Hematopoietic multipotent progenitor cell treated with erythropoietin and hydrocortisone succinate and interleukin-3 and kit ligand, for 15 days (in vitro differentiated cells): ENCODE results near the gene TMC5.
"Not testable (repeated sequence)": the region's sequence is repeated elsewhere in the genome, so short reads cannot be mapped to it uniquely, and the experiment has no call there.

ENCODE experiments used
- DNase-seq: peaks from one replicate; pipeline ENCODE4 v3.0.0-alpha.2; 2015; ENCODE audit warnings: low spot score

TMC5 gene

GRCh38 chr16:19417640-19418039, at the start of gene TMC5:
TMC5 (plus strand) TSS chr16:19417883; CDS start chr16:19440039, 22,156 bp downstream.
- peak; percentile 25 for DNase-seq

- DNase-seq = not testable (repeated sequence)
These were observed 45.1 kb upstream of the TMC5 start for GRCh38 chr16:19372541-19372940.

- DNase-seq = no peak
These were observed 43.3 kb upstream of the TMC5 start for GRCh38 chr16:19374402-19374801.

- DNase-seq = peak; percentile 28
These were observed 42.0 kb upstream of the TMC5 start for GRCh38 chr16:19375561-19376158.

GRCh38 chr16:19377864-19378263, 39.8 kb upstream of the TMC5 start:
- no peak for DNase-seq

GRCh38 chr16:19378511-19378910, 39.2 kb upstream of the TMC5 start:
- DNase-seq = no peak

- DNase-seq = no peak
These were observed 37.8 kb upstream of the TMC5 start for GRCh38 chr16:19379838-19380237.

- DNase-seq = no peak
These were observed 37.4 kb upstream of the TMC5 start for GRCh38 chr16:19380328-19380727.

- DNase-seq = no peak
These were observed 35.4 kb upstream of the TMC5 start for GRCh38 chr16:19382084-19382801.

- no peak for DNase-seq
These were observed 34.5 kb upstream of the TMC5 start for GRCh38 chr16:19382887-19383816.

GRCh38 chr16:19384656-19385055, 33.0 kb upstream of the TMC5 start:
- DNase-seq = no peak

GRCh38 chr16:19386525-19386924, 31.2 kb upstream of the TMC5 start:
- no peak for DNase-seq

- DNase-seq = peak; percentile 79
These were observed 28.4 kb upstream of the TMC5 start for GRCh38 chr16:19389246-19389645.

- not testable (repeated sequence) for DNase-seq
These were observed 26.4 kb upstream of the TMC5 start for GRCh38 chr16:19391185-19391776.

- DNase-seq = no peak
These were observed 25.3 kb upstream of the TMC5 start for GRCh38 chr16:19392352-19392751.

- DNase-seq = no peak
These were observed 24.2 kb upstream of the TMC5 start for GRCh38 chr16:19393226-19394111.

GRCh38 chr16:19395646-19396267, 21.9 kb upstream of the TMC5 start:
- not testable (repeated sequence) for DNase-seq

- DNase-seq = no peak
These were observed 21.1 kb upstream of the TMC5 start for GRCh38 chr16:19396555-19397011.

- DNase-seq = not testable (repeated sequence)
These were observed 20.3 kb upstream of the TMC5 start for GRCh38 chr16:19397373-19397772.

GRCh38 chr16:19400711-19401110, 17.0 kb upstream of the TMC5 start:
- DNase-seq = peak; percentile 23
